Prostate gland (tissue), 2 donors: ENCODE data around the gene PIK3R3.

ENCODE experiments used
- CTCF ChIP-seq, 4 experiments: fragments of 200-600 bp in 2 of 4; fragments of 450-650 bp in 2 of 4; sonication (generic) in 2 of 4; IDR thresholded peaks; 1 replicate in 3 of 4; 2 replicates in 1 of 4; pipeline ENCODE4 v1.5.1; 2016 to 2019; ENCODE audit warnings: antibody characterized with exemption in 4 of 4, mild to moderate bottlenecking in 2 of 4, moderate library complexity in 2 of 4
- POLR2A ChIP-seq: fragments of 450-650 bp; IDR thresholded peaks from one replicate; pipeline ENCODE4 v1.6.1; 2016; ENCODE audit warnings: antibody characterized with exemption, mild to moderate bottlenecking

GRCh38 chr1:46084553-46085451 lies 47.6 kb downstream of the PIK3R3 start:
- TF ChIP-seq POLR2A: no peak
- TF ChIP-seq CTCF (IDR thresholded peaks at IDR 0.05): no peak
